Upper lobe of left lung (tissue), 6 donors: ENCODE measurements around the gene ZSCAN5C. TPM values are rescaled to one million over a fixed set of nuclear protein-coding genes. Genes with fewer than 3 reads are reported as not detected.

Experiments used
- ATAC-seq, 2 donors: fragments of 200-7000 bp; cut with Tn5 transposase; one replicate each; pipeline ENCODE4 v1.9.1; 2022; ENCODE audit warnings: mild to moderate bottlenecking in 2 of 2, moderate library complexity in 2 of 2; ENCODE audit not compliant: low FRiP score in 2 of 2
- DNase-seq, 2 donors: peaks; one replicate each; pipeline ENCODE4 v3.0.0-alpha.2; 2019 to 2020
- H3K27ac ChIP-seq, 4 donors: fragments of 200-600 bp; sonication (generic); one replicate each; pipeline ENCODE4 v1.5.1; 2016 to 2019
- H3K27me3 ChIP-seq, 4 donors: fragments of 200-600 bp; sonication (generic); one replicate each; pipeline ENCODE4 v1.5.1; 2017 to 2019
- H3K36me3 ChIP-seq, 4 donors: fragments of 200-600 bp; sonication (generic); one replicate each; pipeline ENCODE4 v1.5.1; 2016 to 2019
- H3K4me1 ChIP-seq, 4 donors: fragments of 200-600 bp; sonication (generic); one replicate each; pipeline ENCODE4 v1.5.1; 2018 to 2019
- H3K4me3 ChIP-seq, 4 donors: fragments of 200-600 bp; sonication (generic); one replicate each; pipeline ENCODE4 v1.5.1; 2017 to 2019; ENCODE audit warnings: mild to moderate bottlenecking in 2 of 4, moderate library complexity in 1 of 4
- H3K9me3 ChIP-seq, 4 donors: fragments of 200-600 bp; sonication (generic); one replicate each; pipeline ENCODE4 v1.5.1; 2018 to 2019
- EP300 ChIP-seq, 4 donors: sonication (generic); formaldehyde crosslinking; IDR thresholded peaks; one replicate each; pipeline ENCODE4 v1.5.1; 2017; ENCODE audit warnings: antibody characterized with exemption in 4 of 4, control low read depth in 2 of 4
- POLR2A ChIP-seq, 4 donors: fragments of 450-650 bp; IDR thresholded peaks; one replicate each; pipeline ENCODE4 v1.5.1; 2016 to 2017; ENCODE audit warnings: antibody characterized with exemption in 4 of 4, mild to moderate bottlenecking in 2 of 4
- POLR2AphosphoS5 ChIP-seq, 2 donors: sonication (generic); formaldehyde crosslinking; IDR thresholded peaks; one replicate each; pipeline ENCODE4 v1.5.1; 2017; ENCODE audit warnings: antibody characterized with exemption in 2 of 2
- WGBS, 2 donors: methylation state at CpG; one replicate each; pipeline ENCODE4 v1.1.5; 2017 to 2018; 5-methylcytosine and 5-hydroxymethylcytosine counted together
- total RNA-seq, 6 donors: library from RNA; depleted of rRNA in 4 of 6; stranded (reverse); fragments of >200 nt in 4 of 6; gene quantifications; one replicate each; pipeline versions ENCODE4 v1.1.0 to v1.2.1, GENCODE V29; 2016 to 2021
- TF ChIP-seq, protein P1 (sequence below), 6 experiments: fragments of 450-650 bp in 4 of 6; fragments of 200-600 bp in 2 of 6; sonication (generic) in 2 of 6; IDR thresholded peaks; one replicate each; pipeline ENCODE4 v1.5.1; 2016 to 2019; ENCODE audit warnings: antibody characterized with exemption in 6 of 6
- donor health status: DM: no; HTN: no; CAD: no; lungs with moderate emphysema.
- donor health status: DM: no; HTN: yes; CAD: no; lungs with severe emphysema.

ZSCAN5C gene
- total RNA-seq, 6 donors from 2014 or later: not detected

GRCh38 chr19:56252699-56253422, 50.8 kb downstream of the ZSCAN5C start:
- Histone ChIP-seq H3K4me3 (no peak overlapping the region), H3K9me3 (no peaks in the 10 kb centered on the region), H3K27me3 (no peaks in the 10 kb centered on the region), H3K4me1 (no peaks in the 10 kb centered on the region), H3K27ac (no peak overlapping the region), H3K36me3 (no peaks in the 10 kb centered on the region)
- TF ChIP-seq POLR2A (IDR thresholded peaks at IDR 0.05): no peak
- TF ChIP-seq, protein P1, sequence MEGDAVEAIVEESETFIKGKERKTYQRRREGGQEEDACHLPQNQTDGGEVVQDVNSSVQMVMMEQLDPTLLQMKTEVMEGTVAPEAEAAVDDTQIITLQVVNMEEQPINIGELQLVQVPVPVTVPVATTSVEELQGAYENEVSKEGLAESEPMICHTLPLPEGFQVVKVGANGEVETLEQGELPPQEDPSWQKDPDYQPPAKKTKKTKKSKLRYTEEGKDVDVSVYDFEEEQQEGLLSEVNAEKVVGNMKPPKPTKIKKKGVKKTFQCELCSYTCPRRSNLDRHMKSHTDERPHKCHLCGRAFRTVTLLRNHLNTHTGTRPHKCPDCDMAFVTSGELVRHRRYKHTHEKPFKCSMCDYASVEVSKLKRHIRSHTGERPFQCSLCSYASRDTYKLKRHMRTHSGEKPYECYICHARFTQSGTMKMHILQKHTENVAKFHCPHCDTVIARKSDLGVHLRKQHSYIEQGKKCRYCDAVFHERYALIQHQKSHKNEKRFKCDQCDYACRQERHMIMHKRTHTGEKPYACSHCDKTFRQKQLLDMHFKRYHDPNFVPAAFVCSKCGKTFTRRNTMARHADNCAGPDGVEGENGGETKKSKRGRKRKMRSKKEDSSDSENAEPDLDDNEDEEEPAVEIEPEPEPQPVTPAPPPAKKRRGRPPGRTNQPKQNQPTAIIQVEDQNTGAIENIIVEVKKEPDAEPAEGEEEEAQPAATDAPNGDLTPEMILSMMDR (IDR thresholded peaks at IDR 0.05): peak; percentile 77 to 90 (median 82)
- peak; percentile 87 for ATAC-seq
- 34 to 46% methylated on average over 4 to 10 of the region's 10 CpGs for WGBS, 2 donors
- DNase-seq: peak in 1 of 2 donors; percentile 77

DNA sequence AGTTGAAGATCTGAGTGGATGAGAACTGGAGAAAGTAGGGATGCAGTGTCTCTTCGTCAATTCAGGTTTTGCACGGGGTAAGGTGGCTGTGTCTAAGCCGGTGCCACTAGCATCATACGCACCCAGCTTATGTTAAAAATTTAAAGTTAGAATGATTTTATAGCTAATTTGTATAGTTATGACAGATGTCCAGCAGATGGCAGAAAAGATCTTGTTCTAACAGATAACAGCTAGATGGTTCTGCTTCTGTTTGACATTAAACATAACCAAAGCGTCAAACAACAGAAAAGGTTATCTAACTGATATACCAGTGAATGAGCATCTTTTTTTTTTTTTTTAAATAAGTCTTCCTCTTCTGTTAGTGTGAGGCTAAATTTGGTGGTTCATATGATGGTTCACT, 51.7 kb downstream of the ZSCAN5C start:
- DNase-seq (no peak), ATAC-seq (peak in 1 of 2 donors; percentile 64)
- no peaks in the 10 kb centered on the region for H3K4me1 ChIP-seq
- H3K36me3 ChIP-seq: no peaks in the 10 kb centered on the region
- no peak overlapping the region for H3K4me3 ChIP-seq
- no peak for TF ChIP-seq POLR2AphosphoS5 (IDR thresholded peaks at IDR 0.05)
- TF ChIP-seq, protein P1 (IDR thresholded peaks at IDR 0.05): peak in 3 of 6 experiments; percentile 30 to 48 (median 45)
- H3K27ac ChIP-seq: no peak overlapping the region
- H3K9me3 ChIP-seq: no peaks in the 10 kb centered on the region
- 51 to 55% methylated on average over 5 of the region's 5 CpGs for WGBS, 2 donors
- H3K27me3 ChIP-seq: no peaks in the 10 kb centered on the region

DNA sequence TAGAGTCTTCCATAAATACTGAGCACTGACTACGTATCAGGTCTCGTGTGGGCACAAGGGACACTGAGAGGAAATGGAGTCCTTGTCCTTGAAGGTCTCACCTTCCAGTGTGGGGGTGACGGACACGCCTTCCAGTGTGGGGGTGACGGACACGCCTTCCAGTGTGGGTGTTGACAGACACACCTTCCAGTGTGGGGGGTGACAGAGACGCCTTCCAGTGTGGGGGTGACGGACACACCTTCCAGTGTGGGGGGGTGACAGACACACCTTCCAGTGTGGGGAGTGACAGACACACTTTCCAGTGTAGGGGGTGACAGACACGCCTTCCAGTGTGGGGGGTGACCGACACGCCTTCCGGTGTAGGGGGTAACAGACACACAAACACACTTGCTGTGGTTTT, 56.2 kb downstream of the ZSCAN5C start:
- WGBS, 2 donors: 89% methylated on average over 12 of the region's 12 CpGs
- Histone ChIP-seq H3K4me1 (no peaks in the 10 kb centered on the region), H3K27ac (no peak overlapping the region), H3K36me3 (no peaks in the 10 kb centered on the region), H3K4me3 (no peak overlapping the region), H3K27me3 (no peaks in the 10 kb centered on the region), H3K9me3 (no peaks in the 10 kb centered on the region)
- DNase-seq: no peak
- TF ChIP-seq POLR2AphosphoS5 (IDR thresholded peaks at IDR 0.05) (no peak), POLR2A (IDR thresholded peaks at IDR 0.05) (no peak), EP300 (IDR thresholded peaks at IDR 0.05) (no peak)
- TF ChIP-seq, protein P1 (IDR thresholded peaks at IDR 0.05): no peak
- no peak for ATAC-seq

Other genes starting within 250 kb of the ZSCAN5C start
- gene NLRP5, start 215.5 kb upstream of the ZSCAN5C start, total RNA-seq: not detected
- gene ZNF787, start 81.0 kb upstream of the ZSCAN5C start, total RNA-seq: 10 to 100 TPM; 20.5 to 45.4 (median 35.8) TPM
- 100 to 1,000 TPM in 2 of 6 donors, 10 to 100 TPM in 4; 29.2 to 131 (median 61.3) TPM for gene ZNF444, start 61.0 kb upstream of the ZSCAN5C start, total RNA-seq
- not detected for gene GALP, start 26.3 kb upstream of the ZSCAN5C start, total RNA-seq
- not detected for gene ZSCAN5B, start 4.5 kb upstream of the ZSCAN5C start, total RNA-seq
- 1 to 10 TPM in 1 of 6 donors, under 1 TPM in 1, not detected in 4; 0.89 to 1.2 TPM for gene EDDM13, start 70.5 kb downstream of the ZSCAN5C start, total RNA-seq
- 10 to 100 TPM in 4 of 6 donors, 1 to 10 TPM in 2; 6.2 to 18.6 (median 11.3) TPM for gene ZSCAN5A, start 112.6 kb downstream of the ZSCAN5C start, total RNA-seq
- gene ZNF582, start 191.3 kb downstream of the ZSCAN5C start, total RNA-seq: 10 to 100 TPM in 1 of 6 donors, 1 to 10 TPM in 5; 2.1 to 11.9 (median 2.7) TPM
- 10 to 100 TPM in 1 of 6 donors, 1 to 10 TPM in 5; 3.7 to 21.5 (median 6.9) TPM for gene ZNF583, start 202.1 kb downstream of the ZSCAN5C start, total RNA-seq